ENCODE results near the gene ABI3BP. TPM values are rescaled to one million over a fixed set of nuclear protein-coding genes. Genes with fewer than 3 reads are reported as not detected.

The ABI3BP gene
- total RNA-seq, 1 experiment from 2014 or later, result 0.74 TPM

- H3K36me3 Mint-ChIP-seq, result no peaks in the 10 kb centered on the region
- ChIA-PET CTCF (no interaction called here), POLR2A (no interaction called here)
- DNase-seq (ENCODE audit: low spot score) (no peak), ATAC-seq (no peak)
- no peak overlapping the region for H3K4me3 Mint-ChIP-seq
- no peaks in the 10 kb centered on the region for H3K4me1 Mint-ChIP-seq
- no peak for TF ChIP-seq NR3C1 (CRISPR knock-in tag; conservative IDR thresholded peaks at IDR 0.05; ENCODE audit: low read depth)
- no peak for TF ChIP-seq FOXK1 (CRISPR knock-in tag; IDR thresholded peaks at IDR 0.05)
- no peak for TF ChIP-seq ZNF396 (CRISPR knock-in tag; IDR thresholded peaks at IDR 0.05; ENCODE audit: borderline replicate concordance)
- no peak for TF ChIP-seq SOX15 (CRISPR knock-in tag; IDR thresholded peaks at IDR 0.05)
- no peak for TF ChIP-seq ZMAT4 (CRISPR knock-in tag; IDR thresholded peaks at IDR 0.05)
- TF ChIP-seq ZSCAN18 (CRISPR knock-in tag; IDR thresholded peaks at IDR 0.05), result no peak
- TF ChIP-seq E2F5 (CRISPR knock-in tag; IDR thresholded peaks at IDR 0.05), result no peak
- TF ChIP-seq CBFB (CRISPR knock-in tag; IDR thresholded peaks at IDR 0.05; ENCODE audit: low read depth), result no peak
- no peak for TF ChIP-seq JAZF1 (CRISPR knock-in tag; IDR thresholded peaks at IDR 0.05)
- TF ChIP-seq MYBL2 (CRISPR knock-in tag; IDR thresholded peaks at IDR 0.05), result no peak
- TF ChIP-seq PRDM15 (CRISPR knock-in tag; IDR thresholded peaks at IDR 0.05), result no peak
- TF ChIP-seq ZNF232 (CRISPR knock-in tag; IDR thresholded peaks at IDR 0.05), result no peak
- no peak for TF ChIP-seq PREB (CRISPR knock-in tag; IDR thresholded peaks at IDR 0.05; ENCODE audit: borderline replicate concordance)
- H3K27ac Mint-ChIP-seq, result no peak overlapping the region
- H3K27me3 Mint-ChIP-seq (ENCODE audit: low read depth), result no peaks in the 10 kb centered on the region
- no peaks in the 10 kb centered on the region for H3K9me3 Mint-ChIP-seq
These were observed 60.7 kb downstream of the ABI3BP start for GRCh38 chr3:100932491-100932890.

GRCh38 chr3:100928638-100929428 lies 64.4 kb downstream of the ABI3BP start:
- CTCF ChIA-PET, result no interaction called here
- peaks cover 4% of the 10 kb centered on the region; the same call in 1 of the 2 replicates for H3K4me1 Mint-ChIP-seq
- H3K27me3 Mint-ChIP-seq (ENCODE audit: low read depth), result no peaks in the 10 kb centered on the region
- ATAC-seq (no peak), DNase-seq (ENCODE audit: low spot score) (no peak)
- H3K4me3 Mint-ChIP-seq, result no peak overlapping the region
- TF ChIP-seq E2F1 (CRISPR knock-in tag; IDR thresholded peaks at IDR 0.05) (no peak), RORB (CRISPR knock-in tag; IDR thresholded peaks at IDR 0.05) (no peak), NR2C2 (CRISPR knock-in tag; IDR thresholded peaks at IDR 0.05) (no peak), E2F4 (CRISPR knock-in tag; IDR thresholded peaks at IDR 0.05; ENCODE audit: borderline replicate concordance, low read depth) (no peak), ERG (CRISPR knock-in tag; IDR thresholded peaks at IDR 0.05) (no peak), ATF3 (CRISPR knock-in tag; conservative IDR thresholded peaks at IDR 0.05) (no peak), MXD4 (CRISPR knock-in tag; IDR thresholded peaks at IDR 0.05; ENCODE audit: borderline replicate concordance) (no peak), ZNF232 (CRISPR knock-in tag; IDR thresholded peaks at IDR 0.05) (no peak), NFYB (CRISPR knock-in tag; conservative IDR thresholded peaks at IDR 0.05; ENCODE audit: low read depth) (no peak), PRRX2 (CRISPR knock-in tag; IDR thresholded peaks at IDR 0.05) (no peak), TP53 (CRISPR knock-in tag; IDR thresholded peaks at IDR 0.05) (no peak)
- H3K36me3 Mint-ChIP-seq, result no peaks in the 10 kb centered on the region
- no peak overlapping the region for H3K27ac Mint-ChIP-seq
- H3K9me3 Mint-ChIP-seq, result no peaks in the 10 kb centered on the region; the same call in 1 of the 2 replicates
- POLR2A ChIA-PET, result no interaction called here
